ENCODE measurements around the gene SNAPC2.

- TF ChIP-seq CTCF (IDR thresholded peaks at IDR 0.05; ENCODE audit: low read length) (no peak), EZH2phosphoT487 (IDR thresholded peaks at IDR 0.05; ENCODE audit: low read length) (no peak)
Observed at GRCh38 chr19:7900401-7900870, 19.7 kb upstream of the SNAPC2 start.
